ENCODE results near the gene NOXA1.
A peak's percentile ranks its signal among the peaks of the same experiment; 100 is the strongest.

Gene NOXA1

GRCh38 chr9:137452006-137452760 lies 29.0 kb downstream of the NOXA1 start:
- Histone ChIP-seq H3K27me3 (no peaks in the 10 kb centered on the region), H3K4me2 (peak overlapping the region; percentile 78), H3K36me3 (peaks cover 44% of the 10 kb centered on the region), H3K4me1 (peaks cover 81% of the 10 kb centered on the region), H4K20me1 (peaks cover 78% of the 10 kb centered on the region), H3K27ac (no peak overlapping the region), H3K9ac (no peak overlapping the region), H3K4me3 (peak overlapping the region; percentile 44; the same call in 1 of the 2 replicates), H3K9me3 (no peaks in the 10 kb centered on the region)
- no peak for TF ChIP-seq Cebpa-rat (IDR thresholded peaks at IDR 0.05)

GRCh38 chr9:137452761-137453642 lies 29.8 kb downstream of the NOXA1 start:
- TF ChIP-seq Cebpa-rat (IDR thresholded peaks at IDR 0.05) = no peak
- no peak overlapping the region for H3K9ac ChIP-seq
- H3K9me3 ChIP-seq = no peaks in the 10 kb centered on the region
- peak overlapping the region; percentile 44; the same call in 1 of the 2 replicates for H3K4me3 ChIP-seq
- no peaks in the 10 kb centered on the region for H3K27me3 ChIP-seq
- peaks cover 82% of the 10 kb centered on the region for H3K4me1 ChIP-seq
- peak overlapping the region; percentile 78 for H3K4me2 ChIP-seq
- no peak overlapping the region for H3K27ac ChIP-seq
- peaks cover 78% of the 10 kb centered on the region for H4K20me1 ChIP-seq
- peaks cover 52% of the 10 kb centered on the region for H3K36me3 ChIP-seq

GRCh38 chr9:137453643-137454081 lies 30.5 kb downstream of the NOXA1 start:
- Histone ChIP-seq H3K4me2 (peak overlapping the region; percentile 78), H3K27ac (no peak overlapping the region), H3K9ac (no peak overlapping the region), H3K9me3 (no peaks in the 10 kb centered on the region), H3K27me3 (no peaks in the 10 kb centered on the region), H3K4me3 (peak overlapping the region; percentile 44; the same call in 1 of the 2 replicates), H3K4me1 (peaks cover 89% of the 10 kb centered on the region), H4K20me1 (peaks cover 78% of the 10 kb centered on the region), H3K36me3 (peaks cover 52% of the 10 kb centered on the region)
- TF ChIP-seq Cebpa-rat (IDR thresholded peaks at IDR 0.05) = no peak

- TF ChIP-seq Cebpa-rat (IDR thresholded peaks at IDR 0.05) = no peak
- Histone ChIP-seq H4K20me1 (peaks cover 75% of the 10 kb centered on the region), H3K4me3 (peak overlapping the region; percentile 59), H3K27ac (peak overlapping the region; percentile 5), H3K36me3 (peaks cover 48% of the 10 kb centered on the region), H3K4me2 (peak overlapping the region; percentile 99), H3K9me3 (no peaks in the 10 kb centered on the region), H3K27me3 (no peaks in the 10 kb centered on the region), H3K9ac (peak overlapping the region; percentile 57; the same call in 1 of the 2 replicates), H3K4me1 (peaks cover 86% of the 10 kb centered on the region)
Observed at GRCh38 chr9:137454145-137454596, 31.0 kb downstream of the NOXA1 start.

- Histone ChIP-seq H3K4me2 (peak overlapping the region; percentile 99), H3K4me3 (peak overlapping the region; percentile 59), H3K4me1 (peaks cover 85% of the 10 kb centered on the region), H3K9me3 (no peaks in the 10 kb centered on the region), H4K20me1 (peaks cover 69% of the 10 kb centered on the region), H3K9ac (peak overlapping the region; percentile 57; the same call in 1 of the 2 replicates), H3K27me3 (no peaks in the 10 kb centered on the region), H3K36me3 (peaks cover 42% of the 10 kb centered on the region), H3K27ac (peak overlapping the region; percentile 5)
- TF ChIP-seq Cebpa-rat (IDR thresholded peaks at IDR 0.05) = no peak
Observed at GRCh38 chr9:137454597-137455358, 31.6 kb downstream of the NOXA1 start.

- TF ChIP-seq Cebpa-rat (IDR thresholded peaks at IDR 0.05) = no peak
- H3K9me3 ChIP-seq = no peaks in the 10 kb centered on the region
- H3K27ac ChIP-seq = peak overlapping the region; percentile 5; the same call in 1 of the 2 replicates
- no peaks in the 10 kb centered on the region for H3K27me3 ChIP-seq
- H3K4me1 ChIP-seq = peaks cover 86% of the 10 kb centered on the region
- H4K20me1 ChIP-seq = peaks cover 63% of the 10 kb centered on the region
- peaks cover 38% of the 10 kb centered on the region for H3K36me3 ChIP-seq
- H3K4me2 ChIP-seq = peak overlapping the region; percentile 99
- no peak overlapping the region for H3K4me3 ChIP-seq
- H3K9ac ChIP-seq = peak overlapping the region; percentile 23; the same call in 1 of the 2 replicates
Observed at GRCh38 chr9:137455359-137455991, 32.3 kb downstream of the NOXA1 start.

- 0 out of 2 replicates have a peak overlapping the region, but pooled peaks have one; percentile 10 for H3K9ac ChIP-seq
- no peak overlapping the region for H3K27ac ChIP-seq
- H3K4me1 ChIP-seq = peaks cover 88% of the 10 kb centered on the region
- TF ChIP-seq Cebpa-rat (IDR thresholded peaks at IDR 0.05) = no peak
- H3K4me3 ChIP-seq = peak overlapping the region; percentile 79; the same call in 1 of the 2 replicates
- no peaks in the 10 kb centered on the region for H3K27me3 ChIP-seq
- H4K20me1 ChIP-seq = peaks cover 63% of the 10 kb centered on the region
- H3K9me3 ChIP-seq = no peaks in the 10 kb centered on the region
- H3K36me3 ChIP-seq = peaks cover 38% of the 10 kb centered on the region
- peak overlapping the region; percentile 99 for H3K4me2 ChIP-seq
Observed at GRCh38 chr9:137456061-137456863, 33.1 kb downstream of the NOXA1 start.

- Histone ChIP-seq H3K4me3 (peak overlapping the region; percentile 79; the same call in 1 of the 2 replicates), H3K9me3 (no peaks in the 10 kb centered on the region), H3K4me1 (peaks cover 90% of the 10 kb centered on the region), H3K27ac (no peak overlapping the region), H3K27me3 (peaks cover 1% of the 10 kb centered on the region; the same call in 1 of the 2 replicates), H3K4me2 (peak overlapping the region; percentile 99), H4K20me1 (peaks cover 63% of the 10 kb centered on the region), H3K9ac (no peak overlapping the region), H3K36me3 (peaks cover 38% of the 10 kb centered on the region)
- no peak for TF ChIP-seq Cebpa-rat (IDR thresholded peaks at IDR 0.05)
Observed at GRCh38 chr9:137456864-137457405, 33.7 kb downstream of the NOXA1 start.

Measured in BLaER1 (cell line).